ENCODE measurements around the gene NUDC. TPM values are rescaled to one million over a fixed set of nuclear protein-coding genes. Genes with fewer than 3 reads are reported as not detected.
A peak's percentile ranks its signal among the peaks of the same experiment; 100 is the strongest.

Gene NUDC
- total RNA-seq, 1 experiment from 2014 or later = 161 TPM

GRCh38 chr1:26909951-26910342, 11.6 kb upstream of the NUDC start:
- no peaks in the 10 kb centered on the region for H3K27me3 ChIP-seq (ENCODE audit: control insufficient read depth, insufficient read depth, low read length)
- BruUV-seq (replicated peaks) = no TSS peak
- in situ Hi-C loops (cut with HindIII; ENCODE audit: low pct_unique_long_range_greater_than_20kb, low sequenced_read_pairs) = no loop called here
- no peak for TF ChIP-seq REST (IDR thresholded peaks at IDR 0.05; ENCODE audit: insufficient read depth in 1 of 2, low read depth in 2 of 2, low read length in 1 of 2)
- no peak for TF ChIP-seq CTCF (IDR thresholded peaks at IDR 0.05)
- TF ChIP-seq SIN3A (IDR thresholded peaks at IDR 0.05; ENCODE audit: borderline replicate concordance, insufficient read depth, low read depth, low read length) = no peak
- POLR2A ChIA-PET = no interaction called here
- no peak overlapping the region for H3K4me3 ChIP-seq (ENCODE audit: low read depth in 2 of 2, low read length in 2 of 2)
- DNase-seq (ENCODE audit: low read depth, low spot score) = no peak
- CTCF ChIA-PET = no interaction called here
- H3K9me3 ChIP-seq (ENCODE audit: control insufficient read depth, insufficient read depth, low read depth, low read length) = no peaks in the 10 kb centered on the region
- intact Hi-C loops (cut with micrococcal nuclease; ENCODE audit: unreplicated experiment) = no loop called here
- peaks cover 48% of the 10 kb centered on the region for H3K4me1 ChIP-seq (ENCODE audit: control insufficient read depth, insufficient read depth, low read length)
- ATAC-seq = no peak
- no peaks in the 10 kb centered on the region for H3K36me3 ChIP-seq (ENCODE audit: control insufficient read depth, insufficient read depth, low read length)
- H3K27ac ChIP-seq (ENCODE audit: low read length) = peak overlapping the region; percentile 83

- no TSS peak for BruUV-seq (replicated peaks)
- Histone ChIP-seq H3K4me1 (ENCODE audit: control insufficient read depth, insufficient read depth, low read length) (peaks cover 54% of the 10 kb centered on the region), H3K27me3 (ENCODE audit: control insufficient read depth, insufficient read depth, low read length) (no peaks in the 10 kb centered on the region), H3K27ac (ENCODE audit: low read length) (peak overlapping the region; percentile 83), H3K9me3 (ENCODE audit: control insufficient read depth, insufficient read depth, low read depth, low read length) (no peaks in the 10 kb centered on the region), H3K4me3 (ENCODE audit: low read depth in 2 of 2, low read length in 2 of 2) (no peak overlapping the region), H3K36me3 (ENCODE audit: control insufficient read depth, insufficient read depth, low read length) (no peaks in the 10 kb centered on the region)
- ChIA-PET CTCF (no interaction called here), POLR2A (no interaction called here)
- ATAC-seq (no peak), DNase-seq (ENCODE audit: low read depth, low spot score) (no peak)
- no peak for TF ChIP-seq TCF7L2 (IDR thresholded peaks at IDR 0.05; ENCODE audit: low read depth, low read length)
- no peak for TF ChIP-seq REST (IDR thresholded peaks at IDR 0.05; ENCODE audit: insufficient read depth in 1 of 2, low read depth in 2 of 2, low read length in 1 of 2)
- intact Hi-C loops (cut with micrococcal nuclease; ENCODE audit: unreplicated experiment) (no loop called here), in situ Hi-C loops (cut with HindIII; ENCODE audit: low pct_unique_long_range_greater_than_20kb, low sequenced_read_pairs) (no loop called here)
Measured at GRCh38 chr1:26910343-26911160, 11.0 kb upstream of the NUDC start.

Measured in Panc1 (cell line).